Measurements from ENCODE around the gene DPYSL5. TPM values are rescaled to one million over a fixed set of nuclear protein-coding genes. Genes with fewer than 3 reads are reported as not detected.

DPYSL5 gene
- total RNA-seq, 1 donor from 2014 or later: not detected

GRCh38 chr2:26968001-26968400, 120.1 kb downstream of the DPYSL5 start:
- Histone ChIP-seq H3K27me3 (no peaks in the 10 kb centered on the region), H3K36me3 (no peaks in the 10 kb centered on the region)

DNA sequence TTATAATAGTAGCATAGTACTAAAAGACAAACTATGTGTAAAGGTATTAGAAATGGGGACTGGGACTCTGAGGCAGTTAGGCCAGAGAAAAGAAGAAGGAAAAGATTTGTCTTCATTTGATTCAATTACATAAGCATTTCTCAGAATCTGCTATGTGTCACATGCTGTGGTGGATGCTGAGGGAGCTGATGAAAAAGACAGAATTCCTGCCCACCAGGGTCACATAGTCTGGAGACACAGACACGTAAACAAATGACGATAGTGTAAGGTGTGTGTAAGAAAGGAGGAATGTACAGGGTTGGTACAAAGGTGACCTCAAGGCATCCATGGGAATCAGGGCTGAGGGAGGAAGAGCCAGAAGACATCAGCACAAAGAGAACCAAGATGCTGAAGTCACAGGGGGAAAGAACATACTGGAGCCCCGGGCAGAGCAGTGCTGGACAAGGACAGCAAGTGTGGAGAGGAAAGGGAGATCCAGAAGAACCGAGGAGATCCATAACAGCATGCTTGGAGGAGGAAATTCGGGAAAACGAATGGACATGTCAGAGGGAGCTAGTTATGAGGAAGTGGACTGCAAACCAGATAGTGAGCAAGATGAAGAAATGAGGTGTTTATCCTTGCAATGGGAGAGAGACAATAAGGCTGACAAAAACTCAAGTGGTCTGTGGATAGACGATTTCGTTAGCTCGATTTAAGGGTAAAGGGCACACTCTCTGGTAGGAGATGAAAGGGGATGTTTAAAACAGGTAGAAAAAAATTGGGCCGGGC, 121.3 kb downstream of the DPYSL5 start:
- no peaks in the 10 kb centered on the region for H3K36me3 ChIP-seq
- H3K27ac ChIP-seq: no peak overlapping the region
- H3K4me1 ChIP-seq: peaks cover 14% of the 10 kb centered on the region
- H3K27me3 ChIP-seq: no peaks in the 10 kb centered on the region
- intact Hi-C loops (cut with DNase I): loop anchor here (10.0 kb wide), 2 partner anchors 46 to 116 kb away; partner anchors contain the start of gene KHK
- ATAC-seq (no peak), DNase-seq (no peak)
- no peak overlapping the region for H3K4me3 ChIP-seq
- no peaks in the 10 kb centered on the region for H3K9me3 ChIP-seq
- TF ChIP-seq, protein P1, sequence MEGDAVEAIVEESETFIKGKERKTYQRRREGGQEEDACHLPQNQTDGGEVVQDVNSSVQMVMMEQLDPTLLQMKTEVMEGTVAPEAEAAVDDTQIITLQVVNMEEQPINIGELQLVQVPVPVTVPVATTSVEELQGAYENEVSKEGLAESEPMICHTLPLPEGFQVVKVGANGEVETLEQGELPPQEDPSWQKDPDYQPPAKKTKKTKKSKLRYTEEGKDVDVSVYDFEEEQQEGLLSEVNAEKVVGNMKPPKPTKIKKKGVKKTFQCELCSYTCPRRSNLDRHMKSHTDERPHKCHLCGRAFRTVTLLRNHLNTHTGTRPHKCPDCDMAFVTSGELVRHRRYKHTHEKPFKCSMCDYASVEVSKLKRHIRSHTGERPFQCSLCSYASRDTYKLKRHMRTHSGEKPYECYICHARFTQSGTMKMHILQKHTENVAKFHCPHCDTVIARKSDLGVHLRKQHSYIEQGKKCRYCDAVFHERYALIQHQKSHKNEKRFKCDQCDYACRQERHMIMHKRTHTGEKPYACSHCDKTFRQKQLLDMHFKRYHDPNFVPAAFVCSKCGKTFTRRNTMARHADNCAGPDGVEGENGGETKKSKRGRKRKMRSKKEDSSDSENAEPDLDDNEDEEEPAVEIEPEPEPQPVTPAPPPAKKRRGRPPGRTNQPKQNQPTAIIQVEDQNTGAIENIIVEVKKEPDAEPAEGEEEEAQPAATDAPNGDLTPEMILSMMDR (IDR thresholded peaks at IDR 0.05): no peak

More at GRCh38 chr2:26968001-26968400, 120.1 kb downstream of the DPYSL5 start:
- Histone ChIP-seq H3K27ac (no peak overlapping the region), H3K9me3 (no peaks in the 10 kb centered on the region), H3K4me1 (peaks cover 14% of the 10 kb centered on the region), H3K4me3 (no peak overlapping the region)
- intact Hi-C loops (cut with DNase I): loop anchor here (10.0 kb wide), 2 partner anchors 47 to 117 kb away; partner anchors contain the start of gene KHK
- ATAC-seq (no peak), DNase-seq (no peak)
- TF ChIP-seq, protein P1 (IDR thresholded peaks at IDR 0.05): no peak

GRCh38 chr2:26970244-26970927, 122.5 kb downstream of the DPYSL5 start, which contains the start of gene MAPRE3:
Gene MAPRE3 (plus strand): TSS chr2:26970637. CDS start chr2:27022219, 51,582 bp downstream.
- H3K9me3 ChIP-seq: no peaks in the 10 kb centered on the region
- peak; percentile 93 for DNase-seq
- intact Hi-C loops (cut with DNase I): no loop called here

GRCh38 chr2:26970928-26971627, 123.1 kb downstream of the DPYSL5 start:
- Histone ChIP-seq H3K27me3 (no peaks in the 10 kb centered on the region), H3K4me1 (peaks cover 14% of the 10 kb centered on the region), H3K9me3 (no peaks in the 10 kb centered on the region), H3K36me3 (no peaks in the 10 kb centered on the region), H3K4me3 (peak overlapping the region; percentile 81), H3K27ac (peak overlapping the region; percentile 65)
- TF ChIP-seq, protein P1 (IDR thresholded peaks at IDR 0.05): no peak
- no peak for DNase-seq
- intact Hi-C loops (cut with DNase I): no loop called here
- ATAC-seq: peak; percentile 45

More at GRCh38 chr2:26970244-26970927, 122.5 kb downstream of the DPYSL5 start, which contains the start of gene MAPRE3:
- peak within 1 kb of the TSS; percentile 65 for H3K27ac ChIP-seq
- H3K36me3 ChIP-seq: no peaks in the 10 kb centered on the region
- H3K4me1 ChIP-seq: peaks cover 14% of the 10 kb centered on the region
- H3K4me3 ChIP-seq: peak within 1 kb of the TSS; percentile 81
- no peaks in the 10 kb centered on the region for H3K27me3 ChIP-seq
- TF ChIP-seq, protein P1 (IDR thresholded peaks at IDR 0.05): no peak
- ATAC-seq: peak; percentile 96

All from upper lobe of right lung (tissue), 1 donor.